HepG2 (cell line): ENCODE results near the gene TNS1.

Experiments
- ARHGAP35 ChIP-seq: sonication (generic); formaldehyde crosslinking; IDR thresholded peaks from 2 replicates; pipeline ENCODE4 v1.9.0; 2022; ENCODE audit warnings: mild to moderate bottlenecking, inconsistent platforms, moderate library complexity, missing genetic modification reagents, borderline replicate concordance
- ATF7 ChIP-seq, 2 experiments: fragments of 450-650 bp in 1 of 2; sonication (generic) in 1 of 2; formaldehyde crosslinking in 1 of 2; IDR thresholded peaks; 2 replicates each; pipeline versions ENCODE4 v1.4.0 to v1.6.1; 2016 to 2020; ENCODE audit warnings: antibody characterized with exemption in 1 of 2, mild to moderate bottlenecking in 1 of 2, missing genetic modification reagents in 1 of 2
- ATM ChIP-seq: fragments of 450-650 bp; IDR thresholded peaks from 2 replicates; pipeline ENCODE4 v1.7.1; 2017; ENCODE audit warnings: mild to moderate bottlenecking, borderline replicate concordance
- BRF2 ChIP-seq: sonication (generic); formaldehyde crosslinking; IDR thresholded peaks from 2 replicates; pipeline ENCODE4 v1.8.1; 2022; ENCODE audit warnings: mild to moderate bottlenecking, missing genetic modification reagents
- CTCF ChIP-seq: sonication (generic); formaldehyde crosslinking; IDR thresholded peaks from 2 replicates; pipeline ENCODE4 v1.5.0; 2020; ENCODE audit warnings: mild to moderate bottlenecking, missing genetic modification reagents, moderate library complexity
- FOXP4 ChIP-seq: sonication (generic); formaldehyde crosslinking; IDR thresholded peaks from 2 replicates; pipeline ENCODE4 v1.4.0; 2020; ENCODE audit warnings: missing genetic modification reagents
- HNF1B ChIP-seq: sonication (generic); formaldehyde crosslinking; IDR thresholded peaks from 2 replicates; pipeline ENCODE4 v1.5.1; 2020; ENCODE audit warnings: mild to moderate bottlenecking, moderate library complexity, missing genetic modification reagents
- MTA1 ChIP-seq: sonication (generic); formaldehyde crosslinking; IDR thresholded peaks from 2 replicates; pipeline ENCODE4 v1.4.0; 2020; ENCODE audit warnings: missing genetic modification reagents, mild to moderate bottlenecking, borderline replicate concordance
- ZBTB4 ChIP-seq: sonication (generic); formaldehyde crosslinking; IDR thresholded peaks from 2 replicates; pipeline ENCODE4 v1.4.0; 2020; ENCODE audit warnings: missing genetic modification reagents, mild to moderate bottlenecking, borderline replicate concordance
- ZKSCAN1 ChIP-seq: fragments of 150-350 bp; IDR thresholded peaks from 2 replicates; pipeline ENCODE4 v1.6.1; 2014; ENCODE audit warnings: low read length
- ZNF564 ChIP-seq: sonication (generic); formaldehyde crosslinking; IDR thresholded peaks from 2 replicates; pipeline ENCODE4 v1.8.1; 2023; ENCODE audit warnings: mild to moderate bottlenecking, missing genetic modification reagents
- ZNF749 ChIP-seq: sonication (generic); formaldehyde crosslinking; IDR thresholded peaks from 2 replicates; pipeline ENCODE4 v1.8.0; 2022; ENCODE audit warnings: mild to moderate bottlenecking, missing genetic modification reagents, moderate library complexity, borderline replicate concordance
- TF ChIP-seq, protein P1 (sequence below): sonication (generic); formaldehyde crosslinking; IDR thresholded peaks from 2 replicates; pipeline ENCODE4 v1.4.0; 2020; ENCODE audit warnings: missing genetic modification reagents, borderline replicate concordance

DNA sequence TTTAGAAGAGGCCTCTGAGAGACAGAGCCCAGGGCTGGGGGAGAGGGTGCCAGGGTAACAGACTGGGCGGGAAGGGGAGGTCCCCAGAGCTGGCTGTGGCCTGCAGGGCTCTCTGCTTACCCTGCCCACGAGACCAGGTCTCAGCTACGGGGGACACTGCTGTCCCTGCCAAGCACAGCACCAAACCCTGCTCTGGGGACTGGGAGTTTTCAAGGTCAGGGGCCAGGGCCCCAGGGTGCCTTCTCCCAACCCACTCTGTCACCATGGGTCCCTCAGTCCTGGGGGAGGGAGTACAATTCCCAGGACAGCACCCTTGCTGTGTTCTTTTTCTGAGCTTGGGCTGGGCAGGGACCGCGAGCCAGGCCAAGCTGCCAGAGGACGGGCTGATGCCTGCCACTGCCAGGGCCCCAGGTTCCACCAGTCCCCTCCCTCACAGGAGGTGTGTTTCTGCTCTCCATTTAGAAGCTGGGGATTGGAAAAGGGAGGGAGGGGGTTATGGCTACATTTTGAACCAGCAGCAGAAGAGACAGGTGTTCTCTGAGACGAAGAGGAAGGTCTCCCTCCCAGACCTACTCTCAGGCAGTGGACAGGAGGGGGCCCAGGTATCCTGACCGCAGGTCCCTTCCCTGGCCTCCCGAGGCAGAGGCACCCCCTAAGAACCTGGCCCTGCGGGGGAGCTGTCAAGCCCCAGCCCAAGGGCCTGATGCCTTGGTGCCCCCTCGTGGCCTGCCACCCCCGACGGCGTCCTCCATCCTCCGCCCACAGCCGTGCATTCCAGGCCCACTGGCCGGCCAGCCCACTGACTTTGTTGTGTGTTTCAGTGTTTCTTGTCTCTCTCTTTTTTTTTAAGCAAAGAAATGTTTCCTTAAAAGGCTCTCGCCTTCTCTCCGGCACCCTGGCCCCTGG, 80.4 kb downstream of the TNS1 start:
- peak; percentile 87 for TF ChIP-seq CTCF
- no peak for TF ChIP-seq ZNF564 (CRISPR knock-in tag)
- no peak for TF ChIP-seq MTA1 (CRISPR knock-in tag)
- no peak for TF ChIP-seq ZKSCAN1
- TF ChIP-seq, protein P1, sequence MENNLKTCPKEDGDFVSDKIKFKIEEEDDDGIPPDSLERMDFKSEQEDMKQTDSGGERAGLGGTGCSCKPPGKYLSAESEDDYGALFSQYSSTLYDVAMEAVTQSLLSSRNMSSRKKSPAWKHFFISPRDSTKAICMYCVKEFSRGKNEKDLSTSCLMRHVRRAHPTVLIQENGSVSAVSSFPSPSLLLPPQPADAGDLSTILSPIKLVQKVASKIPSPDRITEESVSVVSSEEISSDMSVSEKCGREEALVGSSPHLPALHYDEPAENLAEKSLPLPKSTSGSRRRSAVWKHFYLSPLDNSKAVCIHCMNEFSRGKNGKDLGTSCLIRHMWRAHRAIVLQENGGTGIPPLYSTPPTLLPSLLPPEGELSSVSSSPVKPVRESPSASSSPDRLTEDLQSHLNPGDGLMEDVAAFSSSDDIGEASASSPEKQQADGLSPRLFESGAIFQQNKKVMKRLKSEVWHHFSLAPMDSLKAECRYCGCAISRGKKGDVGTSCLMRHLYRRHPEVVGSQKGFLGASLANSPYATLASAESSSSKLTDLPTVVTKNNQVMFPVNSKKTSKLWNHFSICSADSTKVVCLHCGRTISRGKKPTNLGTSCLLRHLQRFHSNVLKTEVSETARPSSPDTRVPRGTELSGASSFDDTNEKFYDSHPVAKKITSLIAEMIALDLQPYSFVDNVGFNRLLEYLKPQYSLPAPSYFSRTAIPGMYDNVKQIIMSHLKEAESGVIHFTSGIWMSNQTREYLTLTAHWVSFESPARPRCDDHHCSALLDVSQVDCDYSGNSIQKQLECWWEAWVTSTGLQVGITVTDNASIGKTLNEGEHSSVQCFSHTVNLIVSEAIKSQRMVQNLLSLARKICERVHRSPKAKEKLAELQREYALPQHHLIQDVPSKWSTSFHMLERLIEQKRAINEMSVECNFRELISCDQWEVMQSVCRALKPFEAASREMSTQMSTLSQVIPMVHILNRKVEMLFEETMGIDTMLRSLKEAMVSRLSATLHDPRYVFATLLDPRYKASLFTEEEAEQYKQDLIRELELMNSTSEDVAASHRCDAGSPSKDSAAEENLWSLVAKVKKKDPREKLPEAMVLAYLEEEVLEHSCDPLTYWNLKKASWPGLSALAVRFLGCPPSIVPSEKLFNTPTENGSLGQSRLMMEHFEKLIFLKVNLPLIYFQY (CRISPR knock-in tag): no peak
- no peak for TF ChIP-seq ATM
- TF ChIP-seq HNF1B (CRISPR knock-in tag): peak; percentile 56
- no peak for TF ChIP-seq ARHGAP35 (CRISPR knock-in tag)
- TF ChIP-seq ZNF749 (CRISPR knock-in tag): no peak
- TF ChIP-seq BRF2: no peak
- no peak for TF ChIP-seq FOXP4 (CRISPR knock-in tag)
- no peak for TF ChIP-seq ATF7 (IDR thresholded peaks at IDR 0.05)
- no peak for TF ChIP-seq ATF7 (CRISPR knock-in tag; IDR thresholded peaks at IDR 0.05)
- TF ChIP-seq ZBTB4 (CRISPR knock-in tag): no peak
